Osteocyte (in vitro differentiated cells): ENCODE data around the gene MARCOL. TPM values are rescaled to one million over a fixed set of nuclear protein-coding genes. Genes with fewer than 3 reads are reported as not detected.

Experiments used
- DNase-seq: peaks from one replicate; pipeline ENCODE4 v3.0.0; 2021; ENCODE audit warnings: mixed read lengths; ENCODE audit not compliant: unreplicated experiment; ENCODE audit errors: extremely low spot score
- H3K27ac Mint-ChIP-seq: one replicate; pipeline ENCODE4 v1.8.0; 2021; ENCODE audit warnings: mild to moderate bottlenecking, mixed read lengths; ENCODE audit not compliant: unreplicated experiment
- H3K27me3 Mint-ChIP-seq: one replicate; pipeline ENCODE4 v1.8.0; 2021; ENCODE audit warnings: mixed read lengths; ENCODE audit not compliant: unreplicated experiment
- H3K36me3 Mint-ChIP-seq: one replicate; pipeline ENCODE4 v1.8.0; 2021; ENCODE audit warnings: mixed read lengths; ENCODE audit not compliant: unreplicated experiment
- H3K4me1 Mint-ChIP-seq: one replicate; pipeline ENCODE4 v1.8.0; 2021; ENCODE audit warnings: mixed read lengths; ENCODE audit not compliant: unreplicated experiment
- H3K4me3 Mint-ChIP-seq: one replicate; pipeline ENCODE4 v1.8.0; 2021; ENCODE audit warnings: mild to moderate bottlenecking, moderate library complexity, mixed read lengths; ENCODE audit not compliant: unreplicated experiment
- H3K9me3 Mint-ChIP-seq: one replicate; pipeline ENCODE4 v1.8.0; 2021; ENCODE audit warnings: mixed read lengths; ENCODE audit not compliant: unreplicated experiment
- CTCF ChIP-seq: fragments of 200-600 bp; sonication (generic); IDR thresholded peaks from 2 replicates; pipeline ENCODE4 v1.5.0; 2021; ENCODE audit warnings: antibody characterized with exemption, mild to moderate bottlenecking, moderate library complexity
- total RNA-seq: library from RNA; stranded (reverse); gene quantifications from 2 replicates; pipeline ENCODE4 v1.2.1, GENCODE V29; 2021

MARCOL gene
- total RNA-seq, 1 donor from 2014 or later = not detected

- DNase-seq = no peak
- H3K36me3 Mint-ChIP-seq = no peaks in the 10 kb centered on the region
- H3K27me3 Mint-ChIP-seq = peaks cover 14% of the 10 kb centered on the region
- H3K9me3 Mint-ChIP-seq = no peaks in the 10 kb centered on the region
- no peak for TF ChIP-seq CTCF
- no peak overlapping the region for H3K4me3 Mint-ChIP-seq
- H3K27ac Mint-ChIP-seq = no peak overlapping the region
- no peaks in the 10 kb centered on the region for H3K4me1 Mint-ChIP-seq
Observed at GRCh38 chr5:148214665-148215185, 23.6 kb upstream of the MARCOL start.

- Mint-ChIP-seq H3K27ac (no peak overlapping the region), H3K9me3 (no peaks in the 10 kb centered on the region), H3K4me1 (no peaks in the 10 kb centered on the region), H3K27me3 (peaks cover 16% of the 10 kb centered on the region), H3K4me3 (no peak overlapping the region), H3K36me3 (no peaks in the 10 kb centered on the region)
- no peak for DNase-seq
- TF ChIP-seq CTCF = no peak
Observed at GRCh38 chr5:148221508-148221907, 16.8 kb upstream of the MARCOL start.

- Mint-ChIP-seq H3K9me3 (no peaks in the 10 kb centered on the region), H3K4me3 (no peak overlapping the region), H3K27me3 (peaks cover 13% of the 10 kb centered on the region), H3K27ac (no peak overlapping the region), H3K4me1 (no peaks in the 10 kb centered on the region), H3K36me3 (no peaks in the 10 kb centered on the region)
- TF ChIP-seq CTCF = no peak
- no peak for DNase-seq
Observed at GRCh38 chr5:148224117-148224742, 14.1 kb upstream of the MARCOL start.

- Mint-ChIP-seq H3K4me3 (no peak overlapping the region), H3K4me1 (no peaks in the 10 kb centered on the region), H3K27me3 (peaks cover 2% of the 10 kb centered on the region), H3K27ac (no peak overlapping the region), H3K9me3 (no peaks in the 10 kb centered on the region), H3K36me3 (no peaks in the 10 kb centered on the region)
- no peak for DNase-seq
- TF ChIP-seq CTCF = no peak
Observed at GRCh38 chr5:148228392-148228984, 9.8 kb upstream of the MARCOL start.

- no peak for TF ChIP-seq CTCF
- no peak overlapping the region for H3K4me3 Mint-ChIP-seq
Observed at GRCh38 chr5:148229840-148230239, 8.5 kb upstream of the MARCOL start.

More at GRCh38 chr5:148229840-148230239, 8.5 kb upstream of the MARCOL start:
- H3K36me3 Mint-ChIP-seq = no peaks in the 10 kb centered on the region
- H3K27me3 Mint-ChIP-seq = peaks cover 2% of the 10 kb centered on the region
- no peaks in the 10 kb centered on the region for H3K4me1 Mint-ChIP-seq
- H3K27ac Mint-ChIP-seq = no peak overlapping the region
- no peak for DNase-seq
- H3K9me3 Mint-ChIP-seq = no peaks in the 10 kb centered on the region
